ENCODE measurements around the gene FRMD4A. TPM values are rescaled to one million over a fixed set of nuclear protein-coding genes. Genes with fewer than 3 reads are reported as not detected.

The FRMD4A gene
- total and polyA plus RNA-seq, 10 of the 15 experiments (the other 5 are each of a cell fraction or from before 2014, with no cell fraction given) = 17.8 to 75.2 (median 39.1) TPM

DNA sequence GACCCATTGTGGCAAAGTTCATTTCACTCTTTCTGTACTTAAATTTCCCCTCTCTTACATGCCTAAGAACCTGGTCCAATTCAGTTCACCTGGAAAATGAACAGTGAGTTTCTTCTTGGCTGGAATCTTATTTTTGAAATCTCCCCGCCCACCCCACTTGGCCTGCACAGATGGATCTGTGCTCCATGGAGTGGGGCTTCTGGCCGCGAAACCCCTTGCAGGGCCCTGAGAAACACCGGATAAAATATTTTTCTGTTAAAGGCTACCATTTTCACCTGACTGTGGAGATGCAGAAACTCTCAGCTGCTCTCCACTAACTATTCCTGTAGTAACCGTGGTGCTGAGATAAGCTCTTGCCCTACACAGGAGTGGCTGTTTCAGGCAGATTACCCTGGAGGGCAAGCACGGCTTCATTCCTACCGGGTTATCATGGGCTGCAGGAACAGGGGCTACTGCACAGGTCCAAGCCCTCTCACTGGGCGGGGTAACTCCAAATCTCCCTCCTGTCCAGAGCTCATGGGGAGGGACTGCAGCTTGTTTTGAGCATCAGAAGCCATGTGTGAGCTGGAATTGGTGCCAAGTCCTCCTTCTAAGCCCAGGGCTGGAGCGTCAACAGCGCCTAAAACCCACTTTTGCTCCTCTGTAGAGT lies 625.1 kb downstream of the FRMD4A start:
- Histone ChIP-seq H3K27me3 (replicated peaks in 1 of 2; ENCODE audit: control insufficient read depth in 2 of 2, insufficient read depth in 2 of 2, low read length in 1 of 2) (no peaks in the 10 kb centered on the region), H2AFZ (ENCODE audit: control insufficient read depth, low read depth, low read length) (no peak overlapping the region), H3K9ac (ENCODE audit: control insufficient read depth, insufficient read depth, low read length) (peak overlapping the region; percentile 91), H3K79me2 (ENCODE audit: control insufficient read depth, insufficient read depth, low read length) (peaks cover 87% of the 10 kb centered on the region), H3K4me2 (ENCODE audit: control insufficient read depth, insufficient read depth) (peak overlapping the region; percentile 90), H3K9me3 (replicated peaks; ENCODE audit: control insufficient read depth, insufficient read depth, low read length) (no peaks in the 10 kb centered on the region), H3K27ac (ENCODE audit: control insufficient read depth, insufficient read depth) (peak overlapping the region; percentile 92), H4K20me1 (ENCODE audit: control insufficient read depth, insufficient read depth) (no peaks in the 10 kb centered on the region), H3K36me3 (ENCODE audit: control insufficient read depth in 2 of 2, insufficient read depth in 2 of 2, low read length in 1 of 2) (peaks cover 6 to 9% of the 10 kb centered on the region in 2 experiments), H3K4me1 (ENCODE audit: control insufficient read depth, insufficient read depth, low read length) (peaks cover 18% of the 10 kb centered on the region), H3K4me3 (peak overlapping the region; percentile 86)
- no TSS peak for BruUV-seq (replicated peaks)
- ChIA-PET SMC1A (ENCODE audit: uncharacterized antibody, unreplicated experiment) (interaction anchor here (1.2 to 6.5 kb wide), 16 partner anchors 8 to 81 kb away, joined by 3 to 81 read pairs (median 10); no protein-coding TSS in a partner anchor), CTCF (interaction anchor here (0.8 to 1.8 kb wide), 3 partner anchors 9 to 70 kb away, joined by 3 to 5 read pairs (median 5); no protein-coding TSS in a partner anchor), POLR2A (interaction anchor here (0.6 to 4.1 kb wide), 16 partner anchors 7 to 67 kb away, joined by 3 to 31 read pairs (median 8); no protein-coding TSS in a partner anchor), RAD21 (ENCODE audit: unreplicated experiment) (interaction anchor here (0.9 to 7.5 kb wide), 13 partner anchors 11 to 81 kb away, joined by 3 to 146 read pairs (median 5); no protein-coding TSS in a partner anchor)
- ATAC-seq (no peak; the same call in 2 of the 3 replicates), FAIRE-seq (no peak), DNase-seq (ENCODE audit: low read depth, low spot score) (no peak)
- TF ChIP-seq CEBPB (IDR thresholded peaks at IDR 0.05; ENCODE audit: borderline replicate concordance in 1 of 2, low read depth in 2 of 2, low read length in 2 of 2) (no peak), BHLHE40 (IDR thresholded peaks at IDR 0.05; ENCODE audit: borderline replicate concordance in 1 of 2, low read depth in 2 of 2, low read length in 1 of 2) (no peak), ZZZ3 (IDR thresholded peaks at IDR 0.05; ENCODE audit: control insufficient read depth, insufficient read length, low read depth) (no peak), CHD1 (IDR thresholded peaks at IDR 0.05; ENCODE audit: low read depth, low read length) (0 out of 2 replicates have a peak, but pooled peaks have one; percentile 53)
- 82% methylated on average over 10 of the region's 10 CpGs for WGBS (ENCODE audit: insufficient coverage, insufficient replicate concordance, low lambda C conversion rate, missing lambda C conversion rate)
- in situ Hi-C loops (cut with MboI) (no loop called here), intact Hi-C loops (cut with micrococcal nuclease; ENCODE audit: unreplicated experiment) (loop anchor here (5.0 kb wide), 2 partner anchors 37 to 72 kb away; no protein-coding TSS in a partner anchor)

Data from GM12878 (cell line).